OCI-LY7 (cell line): Measurements from ENCODE around the gene DNMT3A. TPM values are rescaled to one million over a fixed set of nuclear protein-coding genes. Genes with fewer than 3 reads are reported as not detected.

Source experiments
- BruUV-seq: library from RNA; stranded (reverse); fragments of 400-500 nt; replicated peaks from 2 replicates; lab custom pipeline; 2021; lab: Mats Ljungman, UMichigan
- CTCF ChIA-PET: fragments of 300-600 bp; sonication (Branson Sonifier 250); formaldehyde crosslinking; loops from one replicate; lab custom pipeline; 2022; ENCODE audit warnings: antibody characterized with exemption; ENCODE audit not compliant: unreplicated experiment; lab: Charles Lee
- POLR2A ChIA-PET: fragments of 300-600 bp; sonication (Branson Sonifier 250); formaldehyde crosslinking; loops from one replicate; lab custom pipeline; 2022; ENCODE audit warnings: antibody characterized with exemption; lab: Charles Lee
- DNase-seq: peaks from one replicate; pipeline ENCODE4 v3.0.0-alpha.2; 2015; ENCODE audit warnings: low spot score
- H2AFZ ChIP-seq: fragments of 200-600 bp; sonication (generic), shearing (Covaris generic); 2 replicates; pipeline ENCODE4 v1.6.1; 2014; ENCODE audit warnings: mild to moderate bottlenecking, antibody characterized with exemption, low read length, moderate library complexity
- H3K27ac ChIP-seq: fragments of 200-600 bp; sonication (generic); 2 replicates; pipeline ENCODE4 v1.5.1; 2014; ENCODE audit warnings: mixed run types, low read depth, mild to moderate bottlenecking, moderate library complexity, low read length, inconsistent platforms; ENCODE audit not compliant: poor library complexity, severe bottlenecking
- H3K36me3 ChIP-seq: fragments of 200-600 bp; sonication (generic); 2 replicates; pipeline ENCODE4 v1.6.1; 2014; ENCODE audit warnings: mild to moderate bottlenecking, antibody characterized with exemption, low read length, moderate library complexity, mixed read lengths; ENCODE audit not compliant: insufficient read depth
- H3K4me1 ChIP-seq: fragments of 200-600 bp; sonication (generic); 2 replicates; pipeline ENCODE4 v1.5.1; 2014; ENCODE audit warnings: mild to moderate bottlenecking, low read length; ENCODE audit not compliant: insufficient read depth, poor library complexity, severe bottlenecking
- H3K4me2 ChIP-seq: fragments of 200-600 bp; sonication (generic); 2 replicates; pipeline ENCODE4 v1.6.1; 2014; ENCODE audit warnings: mild to moderate bottlenecking, low read length
- H3K4me3 ChIP-seq: fragments of 200-600 bp; sonication (generic); 2 replicates; pipeline ENCODE4 v1.5.1; 2014; ENCODE audit warnings: mild to moderate bottlenecking, low read depth, low read length; ENCODE audit not compliant: poor library complexity, severe bottlenecking
- H3K79me2 ChIP-seq: fragments of 200-600 bp; sonication (generic); 2 replicates; pipeline ENCODE4 v1.6.1; 2016; ENCODE audit warnings: low read depth, mild to moderate bottlenecking, low read length, moderate library complexity, mixed read lengths; ENCODE audit not compliant: insufficient read depth
- H3K9me2 ChIP-seq: fragments of 200-600 bp; sonication (generic); 2 replicates; pipeline ENCODE4 v1.6.1; 2016; ENCODE audit warnings: mild to moderate bottlenecking, low read length, mixed read lengths; ENCODE audit not compliant: insufficient read depth
- H3K9me3 ChIP-seq: fragments of 200-600 bp; sonication (generic); 2 replicates; pipeline ENCODE4 v1.6.1; 2014; ENCODE audit warnings: mild to moderate bottlenecking, mixed run types, low read length, mixed read lengths
- H4K20me1 ChIP-seq: fragments of 200-600 bp; sonication (generic); 2 replicates; pipeline ENCODE4 v1.6.1; 2014; ENCODE audit warnings: mild to moderate bottlenecking, antibody characterized with exemption, low read length, moderate library complexity, mixed read lengths; ENCODE audit not compliant: insufficient read depth
- CTCF ChIP-seq: fragments of 200-600 bp; sonication (generic); conservative IDR thresholded peaks from 2 replicates; pipeline ENCODE4 v1.5.1; 2014; ENCODE audit warnings: mild to moderate bottlenecking, antibody characterized with exemption, low read length, moderate library complexity, mixed read lengths
- EZH2phosphoT487 ChIP-seq: fragments of 200-600 bp; sonication (generic); IDR thresholded peaks from 2 replicates; pipeline ENCODE4 v1.6.1; 2018; ENCODE audit warnings: low read depth, borderline replicate concordance, mild to moderate bottlenecking, mixed run types, antibody characterized with exemption, low read length, moderate library complexity, mixed read lengths
- intact Hi-C: fragments of 100-400 bp; cut with micrococcal nuclease; formaldehyde crosslinking; loops from one replicate; pipeline ENCODE4 v1.10.0; 2022; ENCODE audit not compliant: unreplicated experiment
- total RNA-seq, 2 experiments: library from RNA; depleted of rRNA in 1 of 2; stranded (reverse); fragments of >200 nt in 1 of 2; shearing (Covaris generic) in 1 of 2; gene quantifications; 2 replicates each; pipeline ENCODE4 v1.2.3, GENCODE V29; 2014 to 2022

DNMT3A gene
- total RNA-seq, 2 experiments from 2014 or later = 2.8 to 7.3 TPM

- no TSS peak for BruUV-seq
- CTCF ChIA-PET = no interaction called here
These were observed 105.0 kb downstream of the DNMT3A start for GRCh38 chr2:25236736-25237135.

DNA sequence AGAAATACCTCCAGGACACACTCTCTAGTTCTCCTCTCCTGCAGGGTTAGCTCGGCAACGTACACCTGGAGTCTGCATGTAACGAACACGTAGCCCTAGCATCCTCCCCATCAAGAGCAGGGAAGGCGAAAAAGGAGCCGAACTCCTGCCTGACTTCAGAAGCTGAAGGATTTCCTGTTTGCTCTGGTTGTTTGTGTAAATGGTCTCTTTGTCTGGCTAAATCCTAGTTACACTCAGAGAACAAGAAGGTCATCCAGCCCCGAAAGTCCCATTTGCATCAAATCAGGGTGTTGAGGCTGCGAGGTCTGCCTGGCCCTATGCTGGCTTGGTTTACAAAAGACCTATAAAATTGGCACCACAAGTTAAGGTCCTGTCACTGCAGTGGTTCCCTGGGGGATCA lies 107.0 kb downstream of the DNMT3A start:
- no peak overlapping the region for H3K4me3 ChIP-seq
- no peak for DNase-seq
- no peaks in the 10 kb centered on the region for H3K4me1 ChIP-seq
- H3K9me2 ChIP-seq = no peaks in the 10 kb centered on the region
- H3K4me2 ChIP-seq = no peak overlapping the region
- intact Hi-C loops = no loop called here
- H3K36me3 ChIP-seq = no peaks in the 10 kb centered on the region
- TF ChIP-seq CTCF = no peak
- no peaks in the 10 kb centered on the region for H4K20me1 ChIP-seq
- H2AFZ ChIP-seq = no peak overlapping the region
- CTCF ChIA-PET = no interaction called here
- no TSS peak for BruUV-seq
- no peak overlapping the region for H3K27ac ChIP-seq
- H3K9me3 ChIP-seq = no peaks in the 10 kb centered on the region
- no peaks in the 10 kb centered on the region for H3K79me2 ChIP-seq
- POLR2A ChIA-PET = interaction anchor here (1.0 kb wide), 1 partner anchor 127 kb away, joined by 3 read pairs; no protein-coding TSS in a partner anchor

More at GRCh38 chr2:25236736-25237135, 105.0 kb downstream of the DNMT3A start:
- Histone ChIP-seq H3K4me1 (no peaks in the 10 kb centered on the region), H3K27ac (no peak overlapping the region), H3K4me3 (no peak overlapping the region), H2AFZ (no peak overlapping the region), H3K9me2 (no peaks in the 10 kb centered on the region), H4K20me1 (no peaks in the 10 kb centered on the region), H3K79me2 (no peaks in the 10 kb centered on the region), H3K9me3 (no peaks in the 10 kb centered on the region), H3K36me3 (no peaks in the 10 kb centered on the region), H3K4me2 (no peak overlapping the region)
- no peak for DNase-seq
- POLR2A ChIA-PET = no interaction called here
- TF ChIP-seq EZH2phosphoT487 = no peak
- no peak for TF ChIP-seq CTCF
- intact Hi-C loops = no loop called here

GRCh38 chr2:25233916-25234605 lies 107.7 kb downstream of the DNMT3A start:
- Histone ChIP-seq H3K9me2 (no peaks in the 10 kb centered on the region), H3K27ac (no peak overlapping the region), H2AFZ (no peak overlapping the region), H3K79me2 (no peaks in the 10 kb centered on the region), H3K4me1 (no peaks in the 10 kb centered on the region), H3K4me3 (no peak overlapping the region), H3K4me2 (no peak overlapping the region), H4K20me1 (no peaks in the 10 kb centered on the region), H3K9me3 (no peaks in the 10 kb centered on the region), H3K36me3 (no peaks in the 10 kb centered on the region)
- TF ChIP-seq CTCF (no peak), EZH2phosphoT487 (no peak)
- no peak for DNase-seq
- ChIA-PET POLR2A (interaction anchor here (1.0 kb wide), 1 partner anchor 128 kb away, joined by 3 read pairs; no protein-coding TSS in a partner anchor), CTCF (no interaction called here)
- BruUV-seq = no TSS peak
- intact Hi-C loops = no loop called here
